Naive B cell (primary cell): ENCODE results near the gene MOAP1. TPM values are rescaled to one million over a fixed set of nuclear protein-coding genes. Genes with fewer than 3 reads are reported as not detected.
"Not testable (repeated sequence)": the region's sequence is repeated elsewhere in the genome, so short reads cannot be mapped to it uniquely, and the experiment has no call there.

ENCODE experiments used
- ATAC-seq, 2 donors: fragments of 150-1000 bp; cut with Tn5 transposase; 2 replicates each; pipeline ENCODE4 v1.10.0; 2021; ENCODE audit warnings: low read depth in 2 of 2, mild to moderate bottlenecking in 2 of 2, moderate library complexity in 2 of 2
- DNase-seq: peaks from one replicate; pipeline ENCODE4 v3.0.0; 2022
- H3K27ac Mint-ChIP-seq, 6 donors: one replicate each; pipeline ENCODE4 v1.8.0; 2020 to 2022; ENCODE audit warnings: mild to moderate bottlenecking in 6 of 6, mixed read lengths in 6 of 6, moderate library complexity in 5 of 6, inconsistent platforms in 2 of 6
- H3K27me3 Mint-ChIP-seq, 3 donors: one replicate each; pipeline ENCODE4 v1.8.0; 2021 to 2022; ENCODE audit warnings: mixed read lengths in 3 of 3, mild to moderate bottlenecking in 1 of 3
- H3K36me3 Mint-ChIP-seq, 2 donors: one replicate each; pipeline ENCODE4 v1.8.0; 2020 to 2022; ENCODE audit warnings: mixed read lengths in 2 of 2, inconsistent platforms in 1 of 2, mild to moderate bottlenecking in 1 of 2
- H3K4me1 Mint-ChIP-seq, 3 donors: one replicate each; pipeline ENCODE4 v1.8.0; 2020 to 2022; ENCODE audit warnings: mixed read lengths in 3 of 3, inconsistent platforms in 1 of 3, mild to moderate bottlenecking in 1 of 3, moderate library complexity in 1 of 3
- H3K4me3 Mint-ChIP-seq, 8 donors: one replicate each; pipeline ENCODE4 v1.8.0; 2020 to 2022; ENCODE audit warnings: mild to moderate bottlenecking in 8 of 8, mixed read lengths in 8 of 8, moderate library complexity in 8 of 8, inconsistent platforms in 2 of 8
- H3K9me3 Mint-ChIP-seq, 7 donors: one replicate each; pipeline ENCODE4 v1.8.0; 2020 to 2022; ENCODE audit warnings: mixed read lengths in 7 of 7, mild to moderate bottlenecking in 5 of 7, inconsistent platforms in 2 of 7, moderate library complexity in 1 of 7
- polyA plus RNA-seq, 6 donors: library from polyadenylated mRNA; unstranded; fragments of 300-500 nt; fragmentation: Illumina TruSeq; gene quantifications; one replicate each; pipeline ENCODE4 v1.2.3, GENCODE V29; 2021; ENCODE audit warnings: low read depth in 6 of 6

The MOAP1 gene
- 100 to 1,000 TPM in 1 of 6 donors, 10 to 100 TPM in 5; 64.6 to 100 (median 82.0) TPM for polyA plus RNA-seq

- DNase-seq (peak; percentile 93), ATAC-seq (peak; percentile 85 to 86)
- H3K4me1 Mint-ChIP-seq = peaks cover 29 to 36% (median 32%) of the 10 kb centered on the region in 3 donors
- H3K36me3 Mint-ChIP-seq = peaks cover 5 to 7% of the 10 kb centered on the region in 2 donors
- no peaks in the 10 kb centered on the region for H3K27me3 Mint-ChIP-seq
- peak within 1 kb of the TSS; percentile 91 to 99 (median 96) for H3K4me3 Mint-ChIP-seq
- H3K9me3 Mint-ChIP-seq = no peaks in the 10 kb centered on the region
- peak within 1 kb of the TSS; percentile 96 to 100 (median 99) for H3K27ac Mint-ChIP-seq
These were observed at the start of gene MOAP1, which contains the start of gene LYSET for GRCh38 chr14:93184391-93185348. TSS of gene MOAP1 (minus strand) at chr14:93184897. CDS start at chr14:93184242, 655 bp downstream. TSS of gene LYSET (plus strand) at chr14:93185317. CDS start at chr14:93185406, 89 bp downstream.

DNA sequence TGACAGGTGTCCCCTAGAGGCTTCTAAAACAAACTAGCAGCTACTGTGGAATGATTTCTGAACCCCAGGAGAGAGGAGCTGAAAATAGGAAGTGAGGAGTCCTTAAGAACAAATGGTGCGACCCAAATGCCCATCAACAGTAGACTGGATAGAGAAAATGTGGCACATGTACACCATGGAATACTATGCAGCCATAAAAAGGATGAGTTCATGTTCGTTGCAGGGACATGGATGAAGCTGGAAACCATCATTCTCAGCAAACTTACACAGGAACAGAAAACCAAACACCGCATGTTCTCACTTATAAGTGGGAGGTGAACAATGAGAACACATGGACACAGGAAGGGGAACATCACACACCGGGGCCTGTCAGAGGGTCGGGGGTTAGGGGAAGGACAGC lies 48.4 kb upstream of the MOAP1 start:
- H3K9me3 Mint-ChIP-seq, H3K27ac Mint-ChIP-seq: not testable (repeated sequence)

GRCh38 chr14:93232159-93232558 lies 47.5 kb upstream of the MOAP1 start:
- Mint-ChIP-seq H3K4me1 (peaks cover 14 to 28% (median 19%) of the 10 kb centered on the region in 3 donors), H3K27me3 (peaks cover 4 to 19% (median 16%) of the 10 kb centered on the region in 3 donors), H3K27ac (no peak overlapping the region), H3K36me3 (peaks cover 18% of the 10 kb centered on the region in 2 donors), H3K9me3 (peaks cover 0 to 2% (median 0%) of the 10 kb centered on the region in 7 donors), H3K4me3 (no peak overlapping the region)
- no peak for DNase-seq
- no peak for ATAC-seq

More for the DNA sequence above, 48.4 kb upstream of the MOAP1 start:
- not testable (repeated sequence) for ATAC-seq, DNase-seq, H3K4me3 Mint-ChIP-seq, H3K36me3 Mint-ChIP-seq
- Mint-ChIP-seq H3K27me3 (peaks cover 4 to 19% (median 16%) of the 10 kb centered on the region in 3 donors), H3K4me1 (peaks cover 14 to 28% (median 19%) of the 10 kb centered on the region in 3 donors)

DNA sequence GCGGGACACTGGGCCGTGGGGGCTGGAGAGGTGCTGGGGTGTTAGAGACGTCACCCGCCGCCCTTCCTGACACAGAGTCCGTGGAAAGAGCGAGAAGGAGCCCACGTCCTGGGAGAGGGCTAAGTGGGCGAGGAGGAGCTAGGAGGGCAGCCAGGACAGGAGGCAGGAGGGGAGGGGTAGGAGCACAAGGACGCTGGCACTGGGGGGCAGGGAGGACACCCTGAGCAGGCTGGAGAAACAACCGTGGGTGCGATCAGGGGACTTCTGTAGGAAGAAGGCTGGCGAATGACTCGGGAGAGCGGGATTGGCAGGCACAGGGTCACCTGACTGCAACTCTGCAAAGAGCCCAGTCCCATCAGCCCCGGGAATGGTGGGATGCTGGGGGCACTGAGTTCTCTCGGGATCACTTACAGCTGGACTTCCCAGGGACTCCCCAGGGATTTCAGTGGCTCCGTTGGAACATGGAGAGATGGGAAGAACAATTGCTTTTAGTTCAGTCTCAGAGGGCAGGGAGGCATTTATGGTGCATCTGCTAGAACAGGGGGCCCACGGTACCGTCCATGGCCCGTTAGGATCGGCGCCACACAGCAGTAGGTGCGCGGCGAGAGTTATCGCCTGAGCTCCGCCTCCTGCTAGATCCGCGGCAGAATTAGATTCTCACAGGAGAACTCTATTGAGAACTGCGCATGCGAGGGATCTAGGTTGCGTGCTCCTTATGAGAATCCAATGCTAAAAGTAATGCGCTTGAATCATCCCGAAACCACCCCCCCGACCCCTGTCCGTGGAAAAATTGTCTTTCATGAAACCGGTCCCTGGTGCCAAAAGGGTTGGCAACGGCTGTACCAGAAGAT lies 46.7 kb upstream of the MOAP1 start:
- peaks cover 23% of the 10 kb centered on the region in 2 donors for H3K36me3 Mint-ChIP-seq
- peaks cover 0 to 2% (median 0%) of the 10 kb centered on the region in 7 donors for H3K9me3 Mint-ChIP-seq
- ATAC-seq = no peak
- peak overlapping the region in 4 of 8 donors; percentile 58 to 88 (median 77) for H3K4me3 Mint-ChIP-seq
- no peak for DNase-seq
- H3K27me3 Mint-ChIP-seq = peaks cover 4 to 19% (median 16%) of the 10 kb centered on the region in 3 donors
- peaks cover 14 to 28% (median 19%) of the 10 kb centered on the region in 3 donors for H3K4me1 Mint-ChIP-seq
- peak overlapping the region in 1 of 6 donors; percentile 47 for H3K27ac Mint-ChIP-seq

DNA sequence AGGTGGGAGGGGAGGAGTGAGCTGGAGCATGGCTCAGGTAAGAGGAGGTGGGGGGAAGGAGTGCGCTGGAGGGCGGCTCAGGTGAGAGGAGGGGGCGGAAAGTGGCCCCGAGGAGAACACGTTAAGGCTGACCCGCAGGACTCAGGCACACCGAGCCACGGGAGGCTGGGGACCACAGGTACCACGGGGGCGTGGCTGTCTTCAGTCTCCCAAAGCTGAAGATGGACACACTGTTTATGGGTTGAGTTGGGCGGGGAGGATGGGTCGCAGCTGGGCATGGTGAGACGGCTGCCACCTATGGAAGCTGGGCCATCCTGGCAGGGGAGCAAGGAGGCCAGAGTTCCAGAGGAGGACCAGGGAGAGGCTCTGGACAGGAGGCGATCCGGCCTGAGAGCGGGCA lies 45.8 kb upstream of the MOAP1 start:
- peaks cover 14 to 28% (median 19%) of the 10 kb centered on the region in 3 donors for H3K4me1 Mint-ChIP-seq
- H3K27ac Mint-ChIP-seq = no peak overlapping the region
- H3K36me3 Mint-ChIP-seq = peaks cover 23 to 31% of the 10 kb centered on the region in 2 donors
- ATAC-seq = no peak
- H3K27me3 Mint-ChIP-seq = peaks cover 4 to 19% (median 16%) of the 10 kb centered on the region in 3 donors
- H3K9me3 Mint-ChIP-seq = peaks cover 0 to 2% (median 0%) of the 10 kb centered on the region in 7 donors
- H3K4me3 Mint-ChIP-seq = peak overlapping the region in 3 of 8 donors; percentile 58 to 78 (median 76)
- no peak for DNase-seq

DNA sequence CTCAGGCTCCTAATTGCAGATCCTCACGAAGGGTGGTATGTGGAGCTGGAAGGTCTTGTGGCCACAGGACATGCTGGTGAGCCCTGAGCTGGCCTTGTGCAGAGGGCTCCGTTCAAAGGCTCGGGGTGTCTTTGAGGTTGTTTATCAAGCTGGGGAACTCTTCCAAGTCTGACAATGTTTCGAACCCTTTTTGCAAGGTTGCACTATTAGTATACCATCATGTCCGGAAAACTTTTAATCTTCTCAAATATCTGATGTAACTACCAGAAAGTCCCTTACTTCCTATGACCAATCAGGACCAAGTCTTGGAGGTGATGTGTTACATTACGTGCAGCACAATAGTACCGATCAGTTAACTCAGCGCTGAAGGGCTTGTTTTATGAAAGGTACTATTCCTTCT lies 43.9 kb upstream of the MOAP1 start:
- ATAC-seq (no peak), DNase-seq (no peak)
- peaks cover 13 to 16% (median 14%) of the 10 kb centered on the region in 3 donors for H3K4me1 Mint-ChIP-seq
- no peak overlapping the region for H3K27ac Mint-ChIP-seq
- no peak overlapping the region for H3K4me3 Mint-ChIP-seq
- H3K36me3 Mint-ChIP-seq = peaks cover 23 to 37% of the 10 kb centered on the region in 2 donors
- peaks cover 4 to 19% (median 16%) of the 10 kb centered on the region in 3 donors for H3K27me3 Mint-ChIP-seq
- peaks cover 0 to 2% (median 0%) of the 10 kb centered on the region in 7 donors for H3K9me3 Mint-ChIP-seq

DNA sequence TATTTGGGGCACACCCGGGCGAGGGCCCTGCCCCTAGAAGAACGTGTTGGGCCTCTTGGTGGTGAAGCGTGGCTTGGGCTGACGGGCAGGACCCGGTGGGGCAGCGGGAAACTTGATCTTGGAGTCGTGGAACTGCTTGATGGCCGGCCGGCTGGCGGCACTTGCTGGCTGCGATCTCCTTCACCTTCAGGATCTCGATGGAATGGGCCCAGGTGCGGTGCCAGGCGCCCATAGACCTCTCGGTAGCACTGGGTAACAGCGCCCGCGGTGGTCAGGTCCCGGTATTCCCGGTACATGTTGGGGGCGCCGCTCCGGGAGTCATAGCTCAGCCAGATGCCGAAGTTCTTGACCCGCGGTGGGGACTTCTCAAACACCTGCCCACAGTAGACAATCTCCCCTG lies 38.9 kb upstream of the MOAP1 start:
- ATAC-seq = no peak
- Mint-ChIP-seq H3K27me3 (no peaks in the 10 kb centered on the region), H3K4me1 (no peaks in the 10 kb centered on the region), H3K27ac (peak overlapping the region in 2 of 6 donors; percentile 15 to 84), H3K9me3 (no peaks in the 10 kb centered on the region), H3K4me3 (no peak overlapping the region), H3K36me3 (peaks cover 14 to 49% of the 10 kb centered on the region in 2 donors)
- no peak for DNase-seq

- Mint-ChIP-seq H3K27me3 (no peaks in the 10 kb centered on the region), H3K36me3 (peaks cover 8 to 31% of the 10 kb centered on the region in 2 donors), H3K4me3 (no peak overlapping the region), H3K4me1 (no peaks in the 10 kb centered on the region), H3K9me3 (no peaks in the 10 kb centered on the region), H3K27ac (no peak overlapping the region)
- DNase-seq (no peak), ATAC-seq (no peak)
These were observed 35.8 kb upstream of the MOAP1 start for GRCh38 chr14:93220509-93220908.

DNA sequence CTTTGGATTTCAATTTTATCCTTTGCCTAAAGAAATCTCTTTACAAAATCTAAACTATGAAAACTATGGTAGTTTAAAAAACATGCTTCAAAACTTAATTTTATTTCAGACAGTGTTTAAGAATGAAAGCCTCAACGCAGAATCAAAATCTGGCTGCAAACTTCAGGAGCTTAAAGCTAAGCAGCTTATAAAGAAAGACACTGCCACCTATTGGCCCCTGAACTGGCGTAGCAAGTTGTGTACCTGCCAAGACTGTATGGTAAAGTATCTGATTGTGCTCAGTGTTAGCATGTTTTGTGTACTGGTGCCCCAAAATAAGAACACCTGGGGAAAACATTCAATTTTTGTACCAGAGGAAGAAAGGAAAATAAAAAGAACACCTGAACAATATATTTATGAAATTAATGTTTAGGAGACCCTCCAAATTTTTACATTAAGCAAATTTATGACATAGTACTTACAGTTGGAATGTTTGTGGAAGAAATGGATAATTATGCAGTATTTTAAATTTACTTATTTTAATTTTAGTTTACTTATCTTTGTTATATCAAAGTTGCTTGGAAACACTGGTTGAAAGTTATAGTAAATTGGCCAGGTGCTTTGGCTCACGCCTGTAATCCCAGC lies 34.5 kb upstream of the MOAP1 start:
- Mint-ChIP-seq H3K9me3 (no peaks in the 10 kb centered on the region), H3K27ac (no peak overlapping the region), H3K27me3 (no peaks in the 10 kb centered on the region), H3K4me1 (no peaks in the 10 kb centered on the region), H3K36me3 (peaks cover 8 to 25% of the 10 kb centered on the region in 2 donors), H3K4me3 (no peak overlapping the region)
- peak; percentile 35 for DNase-seq
- ATAC-seq = peak; percentile 78 to 82

- Mint-ChIP-seq H3K27me3 (no peaks in the 10 kb centered on the region), H3K4me3 (no peak overlapping the region), H3K27ac (no peak overlapping the region), H3K4me1 (peaks cover 7 to 24% (median 17%) of the 10 kb centered on the region in 3 donors), H3K36me3 (peaks cover 8 to 30% of the 10 kb centered on the region in 2 donors), H3K9me3 (no peaks in the 10 kb centered on the region)
- ATAC-seq (no peak), DNase-seq (no peak)
These were observed 29.9 kb upstream of the MOAP1 start for GRCh38 chr14:93214598-93214997.

GRCh38 chr14:93212432-93212831 lies 27.7 kb upstream of the MOAP1 start:
- Mint-ChIP-seq H3K4me3 (no peak overlapping the region), H3K36me3 (peaks cover 6 to 24% of the 10 kb centered on the region in 2 donors), H3K9me3 (no peaks in the 10 kb centered on the region), H3K4me1 (peaks cover 15 to 45% (median 33%) of the 10 kb centered on the region in 3 donors), H3K27me3 (no peaks in the 10 kb centered on the region), H3K27ac (peak overlapping the region in 5 of 6 donors; percentile 2 to 71 (median 26))
- DNase-seq = no peak
- ATAC-seq = peak in 1 of 2 donors; percentile 35

DNA sequence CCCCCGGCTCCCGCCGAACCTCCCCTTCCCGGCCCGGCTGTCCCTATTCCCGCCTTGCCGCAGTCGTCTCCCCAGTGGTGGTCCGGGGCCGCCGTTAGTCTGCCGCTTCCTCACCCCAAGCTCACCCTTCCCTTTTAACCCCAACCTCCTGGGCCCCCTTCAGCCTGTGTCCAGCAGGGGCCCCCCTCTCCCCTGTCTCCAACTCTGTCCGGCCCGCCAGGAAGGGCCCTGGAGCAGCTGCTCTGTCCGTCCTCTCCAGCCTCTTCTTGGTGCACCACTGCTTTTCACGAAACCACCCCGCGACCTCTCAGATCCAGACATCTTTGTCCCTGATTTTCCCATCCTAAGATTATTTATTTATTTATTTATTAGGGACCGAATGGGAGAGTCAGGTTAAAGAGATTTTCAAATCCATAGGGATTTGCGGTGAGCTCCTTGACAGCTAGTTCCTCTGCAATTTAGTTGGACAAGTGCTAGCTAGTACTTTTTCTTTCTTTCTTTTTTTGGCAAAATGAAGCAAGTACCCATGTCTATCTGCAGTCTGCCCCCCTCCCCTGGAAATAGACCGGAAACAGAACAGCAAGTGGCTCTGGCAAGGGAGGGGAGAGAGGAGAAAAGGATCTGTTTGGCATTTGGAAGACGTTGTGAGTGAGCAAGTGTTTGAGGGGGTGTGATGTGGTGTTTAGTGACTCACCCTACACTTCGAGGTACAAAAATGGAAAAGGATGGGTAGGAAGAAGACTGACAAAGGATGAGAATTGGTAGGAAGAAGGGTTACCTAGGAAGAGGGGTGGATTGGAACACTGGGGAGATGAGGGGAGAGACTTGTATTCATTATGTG lies 23.0 kb upstream of the MOAP1 start:
- peak; percentile 19 to 25 for ATAC-seq
- Mint-ChIP-seq H3K36me3 (peaks cover 0 to 11% of the 10 kb centered on the region in 2 donors), H3K4me1 (peaks cover 35 to 76% (median 59%) of the 10 kb centered on the region in 3 donors), H3K9me3 (no peaks in the 10 kb centered on the region), H3K4me3 (peak overlapping the region; percentile 95 to 100 (median 98)), H3K27ac (peak overlapping the region; percentile 0 to 91 (median 54)), H3K27me3 (no peaks in the 10 kb centered on the region)
- DNase-seq = peak; percentile 11
